HG02623 (cell line): ENCODE measurements around the gene WNK4.
"Not testable (repeated sequence)": the region's sequence is repeated elsewhere in the genome, so short reads cannot be mapped to it uniquely, and the experiment has no call there.

Experiments used
- ATAC-seq: cut with Tn5 transposase; IDR thresholded peaks from one replicate; pipeline ENCODE4 v1.9.1; 2021; ENCODE audit warnings: moderate library complexity; ENCODE audit not compliant: unreplicated experiment

The WNK4 gene

GRCh38 chr17:42779936-42780850, at the start of gene WNK4:
TSS of gene WNK4 (plus strand) at chr17:42780610. CDS start at chr17:42780699, 89 bp downstream.
- ATAC-seq, result no peak

GRCh38 chr17:42740699-42741098, 39.7 kb upstream of the WNK4 start:
- no peak for ATAC-seq

GRCh38 chr17:42742916-42743315, 37.5 kb upstream of the WNK4 start:
- ATAC-seq, result not testable (repeated sequence)

- ATAC-seq, result no peak
Measured at GRCh38 chr17:42743595-42744282, 36.7 kb upstream of the WNK4 start.

- ATAC-seq, result peak; percentile 43
Measured at GRCh38 chr17:42744283-42744805, 36.1 kb upstream of the WNK4 start.

- ATAC-seq, result peak; percentile 78
Measured at GRCh38 chr17:42744806-42745617, 35.4 kb upstream of the WNK4 start, which contains the start of gene EZH1. TSS of gene EZH1 (minus strand) at chr17:42745040. CDS start at chr17:42728941, 16,099 bp downstream.

- ATAC-seq, result no peak
Measured at GRCh38 chr17:42748202-42748907, 32.1 kb upstream of the WNK4 start.

- ATAC-seq, result no peak
Measured at GRCh38 chr17:42748908-42749798, 31.3 kb upstream of the WNK4 start.

GRCh38 chr17:42750739-42751344, 29.6 kb upstream of the WNK4 start:
- ATAC-seq, result no peak

- ATAC-seq, result no peak
Measured at GRCh38 chr17:42751628-42752027, 28.8 kb upstream of the WNK4 start.

- no peak for ATAC-seq
Measured at GRCh38 chr17:42754782-42755181, 25.6 kb upstream of the WNK4 start.

- no peak for ATAC-seq
Measured at GRCh38 chr17:42759982-42760651, 20.3 kb upstream of the WNK4 start.

- ATAC-seq, result no peak
Measured at GRCh38 chr17:42760652-42761581, 19.5 kb upstream of the WNK4 start, which contains the start of gene RAMP2. TSS of gene RAMP2 (plus strand) at chr17:42761227. CDS start at chr17:42761262, 35 bp downstream.

- no peak for ATAC-seq
Measured at GRCh38 chr17:42761638-42762037, 18.8 kb upstream of the WNK4 start.

GRCh38 chr17:42766124-42766523, 14.3 kb upstream of the WNK4 start:
- ATAC-seq, result no peak

- ATAC-seq, result no peak
Measured at GRCh38 chr17:42767512-42767911, 12.9 kb upstream of the WNK4 start.

GRCh38 chr17:42768006-42768405, 12.4 kb upstream of the WNK4 start:
- ATAC-seq, result not testable (repeated sequence)
